T-helper 1 cell treated with Interleukin-12 subunit alpha and Interleukin-12 subunit beta and Interleukin-4 antibody, amounts not matched to agents 30 μg/mL and 1 μg/mL, for 36 hours (primary cell): ENCODE results near the gene WDR26.

ENCODE experiments used
- H3K27ac Mint-ChIP-seq: one replicate; pipeline ENCODE4 v1.8.0; 2021; ENCODE audit warnings: mild to moderate bottlenecking, mixed read lengths
- H3K27me3 Mint-ChIP-seq: one replicate; pipeline ENCODE4 v1.8.0; 2021; ENCODE audit warnings: low read depth, mixed read lengths
- H3K36me3 Mint-ChIP-seq: one replicate; pipeline ENCODE4 v1.8.0; 2021; ENCODE audit warnings: low read depth, mixed read lengths
- H3K4me1 Mint-ChIP-seq: one replicate; pipeline ENCODE4 v1.8.0; 2021; ENCODE audit warnings: low read depth, mixed read lengths
- H3K4me3 Mint-ChIP-seq: one replicate; pipeline ENCODE4 v1.8.0; 2021; ENCODE audit warnings: mild to moderate bottlenecking, moderate library complexity, mixed read lengths
- H3K9me3 Mint-ChIP-seq: one replicate; pipeline ENCODE4 v1.8.0; 2021; ENCODE audit warnings: mixed read lengths

Gene WDR26

DNA sequence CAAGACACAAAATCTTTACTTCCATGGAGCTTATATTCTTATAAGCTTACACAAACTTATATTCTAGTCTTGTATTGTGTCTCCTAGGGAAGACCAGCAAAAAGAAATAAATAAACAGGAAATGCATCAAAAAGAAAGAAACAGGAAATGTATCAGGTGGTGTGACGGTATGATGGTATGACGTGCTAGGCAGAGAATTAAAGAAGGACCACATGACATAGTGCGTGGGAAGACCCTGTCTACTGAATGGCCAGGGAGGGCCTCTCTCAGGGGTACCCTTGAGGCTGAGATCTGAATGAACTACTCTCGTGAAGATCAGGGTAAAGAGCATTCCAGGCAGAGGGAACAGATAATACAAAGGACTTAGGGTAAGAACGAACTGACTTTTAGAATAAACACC, 15.6 kb upstream of the WDR26 start:
- Mint-ChIP-seq H3K4me3 (no peak overlapping the region), H3K36me3 (peaks cover 19% of the 10 kb centered on the region), H3K27me3 (no peaks in the 10 kb centered on the region), H3K27ac (peak overlapping the region; percentile 86), H3K9me3 (peaks cover 4% of the 10 kb centered on the region), H3K4me1 (peaks cover 17% of the 10 kb centered on the region)

DNA sequence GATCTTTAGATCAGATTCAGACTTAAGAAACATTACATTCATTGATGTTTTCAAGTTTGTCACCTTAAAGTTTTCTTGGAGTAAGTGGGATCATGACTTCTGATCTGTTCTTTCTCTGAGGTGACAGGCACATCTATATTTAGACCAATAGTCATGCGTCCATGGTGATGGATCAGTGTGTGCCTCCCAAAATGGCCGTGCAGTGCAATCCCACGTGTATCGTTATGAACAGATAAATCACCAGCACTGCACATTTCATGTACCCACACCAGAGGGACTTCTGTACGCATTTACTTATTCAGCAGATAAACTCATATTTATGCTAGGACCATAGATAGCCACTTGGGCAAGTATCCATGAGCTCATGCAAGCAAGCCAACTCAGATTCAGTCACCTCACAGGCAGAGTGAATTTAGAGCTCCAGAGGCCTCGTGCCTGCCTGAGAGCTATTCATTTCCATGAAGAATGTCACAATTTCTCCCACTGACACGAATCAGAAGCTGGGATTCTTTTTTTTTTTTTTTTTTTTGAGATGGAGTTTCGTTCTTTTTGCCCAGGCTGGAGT, 13.9 kb upstream of the WDR26 start:
- H3K36me3 Mint-ChIP-seq: peaks cover 19% of the 10 kb centered on the region
- H3K27ac Mint-ChIP-seq: no peak overlapping the region
- H3K4me3 Mint-ChIP-seq: no peak overlapping the region
- H3K4me1 Mint-ChIP-seq: peaks cover 17% of the 10 kb centered on the region
- H3K27me3 Mint-ChIP-seq: no peaks in the 10 kb centered on the region
- H3K9me3 Mint-ChIP-seq: peaks cover 4% of the 10 kb centered on the region

DNA sequence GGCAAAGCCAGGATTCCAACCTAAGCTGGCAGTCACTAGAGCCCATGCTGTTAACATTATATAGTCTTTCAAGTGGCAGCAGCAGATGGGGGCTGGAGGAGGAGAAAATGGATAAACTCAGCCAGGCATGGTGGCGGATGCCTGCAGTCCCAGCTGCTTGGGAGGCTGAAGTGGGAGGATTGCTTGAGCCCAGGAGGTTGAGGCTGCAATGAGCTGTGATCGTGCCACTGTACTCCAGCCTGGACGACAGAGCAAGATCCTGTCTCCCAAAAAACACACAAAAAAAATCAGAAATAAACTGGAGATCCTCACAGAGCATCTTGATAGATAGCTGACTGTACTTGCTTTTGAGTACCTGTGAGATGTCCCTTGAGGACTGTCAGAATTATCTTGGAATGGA, 13.4 kb upstream of the WDR26 start:
- H3K9me3 Mint-ChIP-seq: peaks cover 4% of the 10 kb centered on the region
- peaks cover 17% of the 10 kb centered on the region for H3K4me1 Mint-ChIP-seq
- H3K36me3 Mint-ChIP-seq: peaks cover 19% of the 10 kb centered on the region
- no peaks in the 10 kb centered on the region for H3K27me3 Mint-ChIP-seq
- no peak overlapping the region for H3K4me3 Mint-ChIP-seq
- H3K27ac Mint-ChIP-seq: no peak overlapping the region

DNA sequence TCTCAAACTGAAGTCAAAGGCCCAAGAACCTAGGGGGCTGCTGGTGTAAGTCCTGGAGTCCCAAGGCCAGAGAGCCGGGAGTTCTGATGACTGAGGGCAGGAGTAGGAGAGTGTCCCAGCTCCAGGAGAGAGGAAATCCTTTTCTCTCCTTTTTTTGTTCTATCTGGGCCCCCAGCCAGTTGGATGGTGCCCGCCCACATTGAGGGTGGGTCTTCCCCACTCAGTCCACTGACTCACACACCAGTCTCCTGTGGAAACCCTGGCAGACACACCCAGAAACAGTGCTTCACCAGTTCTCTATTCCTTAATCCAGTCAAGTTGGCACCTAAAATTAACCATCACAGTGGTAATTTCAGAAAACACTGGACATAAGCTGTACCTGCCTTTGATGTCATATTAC, 12.7 kb upstream of the WDR26 start:
- peaks cover 19% of the 10 kb centered on the region for H3K36me3 Mint-ChIP-seq
- H3K4me3 Mint-ChIP-seq: no peak overlapping the region
- peaks cover 4% of the 10 kb centered on the region for H3K9me3 Mint-ChIP-seq
- H3K27me3 Mint-ChIP-seq: no peaks in the 10 kb centered on the region
- H3K4me1 Mint-ChIP-seq: peaks cover 17% of the 10 kb centered on the region
- no peak overlapping the region for H3K27ac Mint-ChIP-seq

DNA sequence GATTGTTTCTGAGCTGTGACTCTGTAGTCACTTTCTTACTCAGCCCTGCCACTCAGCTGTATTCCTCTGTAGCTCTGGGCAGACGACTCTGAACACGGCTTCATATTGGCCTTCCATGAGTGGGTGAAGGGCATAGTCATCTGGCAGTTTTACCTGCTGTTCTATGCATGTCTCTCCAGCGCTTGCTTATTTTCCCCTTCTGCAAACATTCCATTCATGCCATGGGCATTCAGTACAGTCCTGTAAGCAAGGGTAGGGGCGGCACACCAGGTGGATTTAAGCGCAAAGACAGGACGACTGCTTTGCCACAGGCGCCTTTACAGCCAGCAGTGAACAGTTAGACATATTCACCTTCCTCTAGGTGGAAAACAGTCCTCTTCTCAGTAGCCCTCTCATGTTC, 4.4 kb upstream of the WDR26 start:
- Mint-ChIP-seq H3K4me1 (peaks cover 15% of the 10 kb centered on the region), H3K27me3 (no peaks in the 10 kb centered on the region), H3K4me3 (no peak overlapping the region), H3K27ac (no peak overlapping the region), H3K36me3 (peaks cover 4% of the 10 kb centered on the region), H3K9me3 (no peaks in the 10 kb centered on the region)

DNA sequence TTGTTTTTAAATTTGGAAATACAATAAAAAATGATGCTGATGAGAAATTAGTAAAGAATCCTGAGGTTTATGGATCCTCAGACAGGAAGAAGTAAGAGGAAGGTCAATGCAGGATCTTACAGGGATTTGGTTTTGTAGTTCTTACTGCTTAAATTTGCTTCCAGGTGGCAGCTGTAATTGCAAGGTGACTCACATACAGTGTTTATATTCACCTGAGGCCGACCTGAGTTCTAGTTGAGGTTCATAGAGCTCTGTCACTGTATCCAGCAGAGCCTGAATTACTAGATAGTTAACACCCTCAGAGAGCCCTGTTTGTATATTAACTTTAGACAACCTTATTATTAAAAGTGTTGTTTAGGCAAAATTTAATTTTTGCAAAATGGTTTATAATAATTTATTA, 1.4 kb upstream of the WDR26 start:
- peak overlapping the region; percentile 95 for H3K27ac Mint-ChIP-seq
- H3K36me3 Mint-ChIP-seq: peaks cover 21% of the 10 kb centered on the region
- no peaks in the 10 kb centered on the region for H3K9me3 Mint-ChIP-seq
- H3K4me1 Mint-ChIP-seq: peaks cover 35% of the 10 kb centered on the region
- H3K27me3 Mint-ChIP-seq: no peaks in the 10 kb centered on the region
- peak overlapping the region; percentile 93 for H3K4me3 Mint-ChIP-seq

DNA sequence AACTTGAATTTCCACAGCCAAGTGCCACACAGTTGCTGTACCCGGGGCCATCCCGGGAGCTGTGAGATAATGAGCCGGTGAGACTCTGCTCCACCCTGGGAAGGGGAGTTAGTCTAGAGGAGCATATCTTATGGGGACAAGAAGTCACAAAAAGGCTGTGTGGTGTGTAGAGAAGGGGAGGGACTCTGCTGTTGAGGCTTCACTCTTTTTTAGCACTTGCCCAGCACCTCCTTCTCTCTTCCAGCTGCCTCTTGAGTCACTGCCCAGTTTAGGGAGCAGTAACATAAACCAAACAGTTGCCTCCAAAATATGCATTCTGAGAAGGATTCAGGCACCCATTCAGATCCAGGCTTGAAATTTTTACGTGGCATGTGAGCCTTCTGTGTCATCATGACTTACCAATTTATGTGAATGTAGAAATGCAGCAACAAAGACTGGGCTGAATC, 744 bp upstream of the WDR26 start:
- Mint-ChIP-seq H3K9me3 (no peaks in the 10 kb centered on the region), H3K27me3 (no peaks in the 10 kb centered on the region), H3K4me3 (peak overlapping the region; percentile 93), H3K27ac (peak overlapping the region; percentile 95), H3K4me1 (peaks cover 39% of the 10 kb centered on the region), H3K36me3 (peaks cover 25% of the 10 kb centered on the region)

DNA sequence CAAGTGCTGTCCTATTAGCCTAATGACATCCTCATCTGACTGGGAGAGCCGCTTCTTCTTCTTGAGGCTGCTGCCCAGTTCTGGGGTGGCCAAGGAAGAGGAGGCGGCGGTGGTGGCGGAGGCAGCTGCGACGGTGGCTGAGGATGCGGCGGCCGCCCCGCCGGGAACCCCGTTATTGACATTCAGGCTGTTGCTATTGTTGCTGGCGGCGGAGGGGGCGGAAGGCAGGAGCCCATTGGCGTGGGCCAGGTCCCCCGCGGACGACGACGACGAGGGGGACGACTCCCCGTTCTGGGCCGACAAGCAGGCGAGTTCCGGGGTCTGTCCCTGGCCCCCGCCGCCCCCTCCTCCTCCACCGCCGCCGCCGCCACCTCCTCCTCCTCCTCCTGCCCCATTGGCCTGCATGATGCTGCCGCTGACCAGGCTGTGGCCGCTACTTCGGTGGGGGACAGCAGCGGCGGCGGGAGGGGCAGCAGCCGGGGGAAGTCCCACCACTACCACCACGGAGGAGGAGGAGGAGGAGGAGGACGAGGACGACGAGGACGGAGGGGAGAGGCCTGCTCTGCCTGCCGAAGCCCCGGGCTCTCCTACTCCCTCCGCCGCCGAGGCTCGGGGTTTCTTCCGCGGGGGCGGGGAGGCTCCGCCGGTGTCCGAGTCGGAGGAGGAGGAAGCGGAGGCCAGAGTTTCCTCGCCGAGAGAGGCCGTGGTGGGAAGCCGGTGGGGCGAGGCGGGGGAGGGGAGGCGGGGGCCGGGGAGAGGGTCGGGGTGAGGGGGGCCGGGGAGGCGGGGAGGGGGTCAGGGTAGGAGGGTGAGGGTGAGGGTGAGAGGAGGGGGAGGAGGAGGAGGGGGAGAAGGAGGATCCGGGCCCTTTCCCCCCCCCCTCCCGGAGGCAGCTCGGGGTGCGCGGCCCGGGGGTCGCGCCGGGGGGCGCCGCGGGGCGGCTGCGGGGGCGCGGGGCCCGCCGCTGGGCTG, 610 bp downstream of the WDR26 start:
- Mint-ChIP-seq H3K4me1 (peaks cover 43% of the 10 kb centered on the region), H3K27ac (peak overlapping the region; percentile 82), H3K27me3 (no peaks in the 10 kb centered on the region), H3K36me3 (peaks cover 26% of the 10 kb centered on the region), H3K4me3 (peak overlapping the region; percentile 85), H3K9me3 (no peaks in the 10 kb centered on the region)

DNA sequence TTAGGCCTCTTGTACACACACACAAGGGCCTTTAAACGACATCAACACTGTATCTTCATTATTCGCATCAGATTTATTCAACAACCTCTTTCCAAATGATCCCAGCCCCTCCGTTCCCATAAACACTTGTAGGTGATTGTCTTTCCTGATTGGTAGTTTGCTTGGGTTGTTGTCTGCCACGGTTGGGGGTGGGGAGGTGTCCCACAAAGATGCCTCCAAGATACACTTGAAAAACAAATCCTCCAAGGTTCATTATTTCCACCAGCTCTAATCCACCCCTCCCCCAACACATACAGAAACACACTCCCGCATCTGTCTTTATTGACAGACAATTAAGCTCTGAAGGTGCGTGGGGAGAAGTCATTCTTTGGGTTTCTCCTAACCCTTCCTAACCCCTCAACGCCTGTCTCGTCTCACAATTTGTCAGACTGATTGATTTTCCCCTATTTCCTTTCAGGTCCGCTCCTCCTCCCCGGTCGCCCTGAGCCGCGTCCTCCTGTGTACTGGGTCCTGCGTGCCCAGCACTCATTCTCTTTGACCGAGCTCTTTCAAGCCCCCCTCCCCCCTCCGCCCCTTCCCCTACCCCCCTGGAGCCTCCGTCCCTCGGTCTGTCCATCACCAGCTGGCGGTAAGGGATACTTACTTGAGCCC, 1.4 kb downstream of the WDR26 start:
- no peaks in the 10 kb centered on the region for H3K27me3 Mint-ChIP-seq
- no peaks in the 10 kb centered on the region for H3K9me3 Mint-ChIP-seq
- peaks cover 45% of the 10 kb centered on the region for H3K4me1 Mint-ChIP-seq
- peaks cover 27% of the 10 kb centered on the region for H3K36me3 Mint-ChIP-seq
- peak overlapping the region; percentile 82 for H3K27ac Mint-ChIP-seq
- peak overlapping the region; percentile 85 for H3K4me3 Mint-ChIP-seq

DNA sequence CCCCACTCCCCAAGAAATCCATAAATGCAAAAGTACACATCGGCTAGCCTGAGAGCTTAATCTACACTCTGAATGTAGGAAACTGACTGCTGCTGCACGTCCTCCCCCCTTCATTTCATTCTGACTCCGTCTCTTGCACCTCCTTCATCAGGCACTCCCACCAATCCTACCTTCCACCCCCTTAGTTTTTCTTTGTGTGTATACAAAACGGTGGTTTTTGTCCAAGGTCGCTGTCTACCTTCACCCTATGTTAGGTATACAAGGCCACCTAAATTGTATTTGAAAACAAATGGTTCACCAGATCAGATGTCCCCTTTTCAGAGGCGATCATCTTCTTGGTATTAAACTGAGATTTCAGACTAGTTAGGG, 1.9 kb downstream of the WDR26 start:
- H3K36me3 Mint-ChIP-seq: peaks cover 30% of the 10 kb centered on the region
- no peaks in the 10 kb centered on the region for H3K27me3 Mint-ChIP-seq

DNA sequence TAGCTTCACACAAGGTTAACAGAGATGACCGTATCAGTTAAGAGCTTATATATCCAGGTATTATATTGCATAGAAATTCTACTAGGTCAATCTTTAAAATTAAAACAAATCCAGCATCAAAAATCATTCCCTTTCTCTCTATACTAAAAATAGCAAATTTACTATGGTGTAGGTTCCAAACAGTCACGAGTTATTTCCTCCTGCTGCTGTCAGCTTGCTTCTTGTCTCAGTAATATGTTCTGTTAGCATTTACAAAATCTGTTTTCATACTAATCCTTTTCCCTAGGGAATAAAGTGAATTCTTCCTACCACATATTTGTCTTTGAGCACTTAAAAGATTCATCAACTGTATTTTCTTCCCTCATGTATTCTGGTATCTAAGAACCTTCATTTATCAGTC, 2.5 kb downstream of the WDR26 start:
- H3K27ac Mint-ChIP-seq: peak overlapping the region; percentile 82
- peaks cover 52% of the 10 kb centered on the region for H3K4me1 Mint-ChIP-seq
- peaks cover 35% of the 10 kb centered on the region for H3K36me3 Mint-ChIP-seq
- H3K27me3 Mint-ChIP-seq: no peaks in the 10 kb centered on the region
- H3K9me3 Mint-ChIP-seq: no peaks in the 10 kb centered on the region
- H3K4me3 Mint-ChIP-seq: peak overlapping the region; percentile 85

More for the DNA sequence above, 1.9 kb downstream of the WDR26 start:
- peak overlapping the region; percentile 82 for H3K27ac Mint-ChIP-seq
- H3K4me3 Mint-ChIP-seq: peak overlapping the region; percentile 85
- peaks cover 49% of the 10 kb centered on the region for H3K4me1 Mint-ChIP-seq
- H3K9me3 Mint-ChIP-seq: no peaks in the 10 kb centered on the region

DNA sequence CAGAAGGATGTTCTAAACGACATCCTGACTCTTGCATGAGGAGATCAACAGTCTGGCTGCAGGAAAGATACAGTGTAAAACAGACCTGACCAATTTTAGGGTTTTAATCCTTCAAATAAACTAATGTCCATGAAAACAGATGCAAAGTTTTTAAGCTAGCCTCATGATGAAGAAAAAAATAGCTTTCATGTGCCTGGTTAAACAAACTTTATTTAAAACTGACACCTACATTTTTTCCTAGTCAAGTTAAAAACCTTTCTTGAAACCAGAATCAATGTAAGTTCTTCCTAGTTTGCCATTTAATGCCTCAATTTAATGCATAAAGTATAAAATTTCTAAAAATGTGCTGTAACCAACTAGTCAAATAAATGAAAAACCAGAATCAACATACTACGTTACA, 2.9 kb downstream of the WDR26 start:
- peaks cover 36% of the 10 kb centered on the region for H3K36me3 Mint-ChIP-seq

DNA sequence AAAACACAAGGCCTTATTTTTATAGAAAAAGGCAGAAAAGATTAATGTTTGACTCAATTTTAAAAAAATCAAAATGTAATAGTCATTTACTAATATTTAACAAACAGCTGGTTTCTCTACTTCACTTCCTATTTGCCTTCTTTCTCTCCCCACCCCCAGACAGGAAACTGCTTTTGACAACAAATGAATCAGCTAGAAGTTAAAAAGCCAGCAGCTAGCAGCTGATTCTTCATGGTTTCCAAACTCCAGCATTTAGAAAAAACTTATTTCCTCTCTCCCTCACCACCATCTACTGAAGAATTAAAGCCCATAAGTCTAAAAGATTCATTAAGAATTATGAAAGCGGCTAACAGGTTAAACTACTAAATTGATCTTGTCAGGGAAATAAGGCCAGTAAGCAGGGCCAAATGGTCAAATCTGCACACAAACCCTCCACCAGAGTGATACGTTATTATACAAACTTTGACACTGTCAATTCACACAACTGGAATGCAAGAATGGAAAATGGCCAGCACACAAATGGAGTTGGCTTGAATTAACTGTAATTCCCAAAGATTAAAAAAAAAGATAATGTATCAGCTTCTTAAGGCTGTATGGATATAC, 4.0 kb downstream of the WDR26 start:
- Mint-ChIP-seq H3K27me3 (no peaks in the 10 kb centered on the region), H3K4me1 (peaks cover 43% of the 10 kb centered on the region), H3K9me3 (no peaks in the 10 kb centered on the region), H3K4me3 (peak overlapping the region; percentile 81), H3K36me3 (peaks cover 37% of the 10 kb centered on the region), H3K27ac (peak overlapping the region; percentile 82)

More for the DNA sequence above, 2.9 kb downstream of the WDR26 start:
- H3K9me3 Mint-ChIP-seq: no peaks in the 10 kb centered on the region
- H3K27me3 Mint-ChIP-seq: no peaks in the 10 kb centered on the region
- peak overlapping the region; percentile 85 for H3K4me3 Mint-ChIP-seq
- peak overlapping the region; percentile 66 for H3K27ac Mint-ChIP-seq
- peaks cover 50% of the 10 kb centered on the region for H3K4me1 Mint-ChIP-seq

DNA sequence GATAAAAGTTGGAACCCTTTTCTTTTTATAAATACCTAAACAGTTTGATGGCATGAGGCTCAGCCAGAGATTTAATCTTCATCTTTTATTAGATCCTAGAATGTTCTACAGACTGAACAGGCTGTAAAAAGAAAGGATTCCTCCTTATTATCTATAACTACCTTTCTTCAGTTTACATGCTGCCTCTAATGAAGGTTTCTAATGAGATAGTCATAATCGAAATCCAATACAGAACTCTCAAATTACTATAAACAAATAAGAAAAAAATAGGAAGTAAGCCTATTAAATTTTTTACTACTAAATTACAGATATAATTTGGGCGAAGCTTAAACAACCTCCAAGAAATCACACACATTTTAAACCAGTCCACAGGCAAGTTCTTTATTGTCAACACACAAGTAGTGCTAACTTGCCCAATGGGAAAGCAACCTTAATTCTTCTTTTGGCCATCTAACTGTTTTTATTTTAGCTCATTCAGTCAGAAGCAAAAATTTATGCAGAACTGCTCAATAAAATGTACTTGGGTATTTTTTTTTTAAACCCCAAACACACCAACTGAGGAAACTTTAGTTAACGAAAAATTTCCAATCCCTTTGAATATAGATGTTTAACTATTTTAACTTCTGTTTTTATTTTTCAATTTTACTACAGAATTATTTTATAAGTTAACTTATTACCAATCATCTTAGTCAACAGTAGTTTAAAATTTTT, 4.8 kb downstream of the WDR26 start:
- no peaks in the 10 kb centered on the region for H3K27me3 Mint-ChIP-seq
- peaks cover 45% of the 10 kb centered on the region for H3K4me1 Mint-ChIP-seq
- H3K36me3 Mint-ChIP-seq: peaks cover 45% of the 10 kb centered on the region
- no peak overlapping the region for H3K27ac Mint-ChIP-seq
- H3K9me3 Mint-ChIP-seq: no peaks in the 10 kb centered on the region
- H3K4me3 Mint-ChIP-seq: no peak overlapping the region
